GM12892 (cell line): ENCODE measurements around the gene ENDOV.
"Not testable (repeated sequence)": the region's sequence is repeated elsewhere in the genome, so short reads cannot be mapped to it uniquely, and the experiment has no call there.

Experiments
- DNase-seq: peaks from one replicate; pipeline ENCODE4 v3.0.0; 2011; ENCODE audit not compliant: insufficient read length
- FAIRE-seq: peaks from 2 replicates; lab custom pipeline; 2011; peaks lifted over from hg19 to GRCh38; lab: Jason Lieb, UNC
- POLR2A ChIP-seq: IDR thresholded peaks from 2 replicates; pipeline ENCODE4 v1.6.1; 2011; ENCODE audit warnings: low read depth, low read length, control low read depth
- POLR2AphosphoS5 ChIP-seq: IDR thresholded peaks from 2 replicates; pipeline ENCODE4 v1.6.1; 2011; ENCODE audit warnings: low read depth, low read length, control low read depth
- TAF1 ChIP-seq: IDR thresholded peaks from 2 replicates; pipeline ENCODE4 v1.6.1; 2011; ENCODE audit warnings: low read depth, mild to moderate bottlenecking, control low read depth, low read length, borderline replicate concordance

Gene ENDOV

GRCh38 chr17:80389011-80389995 lies 25.7 kb upstream of the ENDOV start:
- TF ChIP-seq POLR2AphosphoS5, result no peak
- no peak for TF ChIP-seq POLR2A
- TF ChIP-seq TAF1, result no peak
- FAIRE-seq (no peak), DNase-seq (no peak)

- TF ChIP-seq POLR2A (no peak), TAF1 (no peak), POLR2AphosphoS5 (no peak)
- FAIRE-seq (no peak), DNase-seq (no peak)
Measured at GRCh38 chr17:80393241-80393890, 21.6 kb upstream of the ENDOV start.

GRCh38 chr17:80393961-80394360 lies 21.0 kb upstream of the ENDOV start:
- FAIRE-seq, result no peak
- no peak for TF ChIP-seq POLR2AphosphoS5
- no peak for TF ChIP-seq POLR2A
- TF ChIP-seq TAF1, result no peak
- DNase-seq, result no peak

GRCh38 chr17:80394629-80395216 lies 20.2 kb upstream of the ENDOV start:
- no peak for DNase-seq
- TF ChIP-seq TAF1, result no peak
- no peak for TF ChIP-seq POLR2A
- TF ChIP-seq POLR2AphosphoS5, result no peak
- no peak for FAIRE-seq

- no peak for FAIRE-seq
- no peak for DNase-seq
- TF ChIP-seq POLR2A (no peak), TAF1 (no peak), POLR2AphosphoS5 (no peak)
Measured at GRCh38 chr17:80395402-80396151, 19.4 kb upstream of the ENDOV start.

GRCh38 chr17:80396157-80397033 lies 18.6 kb upstream of the ENDOV start:
- FAIRE-seq (no peak), DNase-seq (no peak)
- TF ChIP-seq POLR2AphosphoS5 (no peak; the same call in 1 of the 2 replicates), POLR2A (no peak), TAF1 (no peak)

- no peak for FAIRE-seq
- DNase-seq, result no peak
- no peak; the same call in 1 of the 2 replicates for TF ChIP-seq POLR2AphosphoS5
- no peak for TF ChIP-seq POLR2A
Measured at GRCh38 chr17:80397034-80397387, 18.0 kb upstream of the ENDOV start.

GRCh38 chr17:80397686-80398085 lies 17.3 kb upstream of the ENDOV start:
- FAIRE-seq (no peak), DNase-seq (no peak)
- TF ChIP-seq POLR2A, result no peak
- no peak for TF ChIP-seq TAF1
- TF ChIP-seq POLR2AphosphoS5, result no peak

GRCh38 chr17:80401086-80401485 lies 13.9 kb upstream of the ENDOV start:
- DNase-seq, FAIRE-seq: not testable (repeated sequence)

GRCh38 chr17:80402102-80402501 lies 12.9 kb upstream of the ENDOV start:
- not testable (repeated sequence) for DNase-seq, FAIRE-seq

GRCh38 chr17:80402959-80403358 lies 12.0 kb upstream of the ENDOV start:
- FAIRE-seq (no peak), DNase-seq (no peak)
- no peak for TF ChIP-seq POLR2A
